Measurements from ENCODE around the gene CBX5. TPM values are rescaled to one million over a fixed set of nuclear protein-coding genes. Genes with fewer than 3 reads are reported as not detected.

The CBX5 gene
- total and polyA plus RNA-seq, 9 of the 15 experiments (the other 6 are each of a cell fraction or from before 2014, with no cell fraction given) = 32.6 to 102 (median 59.2) TPM

DNA sequence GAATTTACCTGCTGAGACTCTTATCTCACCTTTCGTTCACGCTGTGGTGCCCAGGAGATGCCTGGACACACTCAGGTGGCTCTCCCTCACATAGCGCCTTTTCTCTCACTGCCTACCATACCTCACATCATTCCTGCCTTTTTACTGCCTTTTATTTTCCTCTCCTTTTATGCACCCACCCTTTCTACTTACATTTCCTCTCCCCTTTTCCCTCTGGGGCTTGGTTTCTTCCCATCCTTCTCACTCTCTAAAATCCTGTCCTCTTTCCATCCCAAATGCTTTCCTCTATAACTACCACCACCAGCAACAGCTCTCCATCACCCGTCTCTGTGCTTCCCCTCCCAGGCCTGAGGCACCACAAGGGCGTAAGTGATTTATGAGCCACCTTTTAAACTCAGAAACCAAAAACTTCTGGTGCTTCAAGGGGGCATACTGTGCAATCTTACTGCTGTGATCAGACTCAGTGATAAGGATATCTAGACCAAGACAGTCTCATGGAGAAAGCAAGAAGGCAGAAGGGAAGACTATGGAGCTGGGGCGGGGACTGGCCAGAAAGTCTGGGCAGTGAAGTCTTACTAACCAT is 58.4 kb downstream of the CBX5 start (continued):
- TF ChIP-seq, protein P1, sequence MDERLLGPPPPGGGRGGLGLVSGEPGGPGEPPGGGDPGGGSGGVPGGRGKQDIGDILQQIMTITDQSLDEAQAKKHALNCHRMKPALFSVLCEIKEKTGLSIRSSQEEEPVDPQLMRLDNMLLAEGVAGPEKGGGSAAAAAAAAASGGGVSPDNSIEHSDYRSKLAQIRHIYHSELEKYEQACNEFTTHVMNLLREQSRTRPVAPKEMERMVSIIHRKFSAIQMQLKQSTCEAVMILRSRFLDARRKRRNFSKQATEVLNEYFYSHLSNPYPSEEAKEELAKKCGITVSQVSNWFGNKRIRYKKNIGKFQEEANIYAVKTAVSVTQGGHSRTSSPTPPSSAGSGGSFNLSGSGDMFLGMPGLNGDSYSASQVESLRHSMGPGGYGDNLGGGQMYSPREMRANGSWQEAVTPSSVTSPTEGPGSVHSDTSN (CRISPR knock-in tag; IDR thresholded peaks at IDR 0.05; ENCODE audit: low read depth) = no peak
- TF ChIP-seq, protein P1 (tag; conservative IDR thresholded peaks at IDR 0.05; ENCODE audit: low read depth) = peak; percentile 69
- TF ChIP-seq NBN (IDR thresholded peaks at IDR 0.05; ENCODE audit: low read depth) (peak; percentile 30; the same call in 1 of the 2 replicates), CBFB (CRISPR knock-in tag; IDR thresholded peaks at IDR 0.05) (no peak), HMGN3 (IDR thresholded peaks at IDR 0.05; ENCODE audit: borderline replicate concordance, extremely low read depth, insufficient read length, low read depth, low read length) (no peak), KHSRP (IDR thresholded peaks at IDR 0.05) (no peak)

DNA sequence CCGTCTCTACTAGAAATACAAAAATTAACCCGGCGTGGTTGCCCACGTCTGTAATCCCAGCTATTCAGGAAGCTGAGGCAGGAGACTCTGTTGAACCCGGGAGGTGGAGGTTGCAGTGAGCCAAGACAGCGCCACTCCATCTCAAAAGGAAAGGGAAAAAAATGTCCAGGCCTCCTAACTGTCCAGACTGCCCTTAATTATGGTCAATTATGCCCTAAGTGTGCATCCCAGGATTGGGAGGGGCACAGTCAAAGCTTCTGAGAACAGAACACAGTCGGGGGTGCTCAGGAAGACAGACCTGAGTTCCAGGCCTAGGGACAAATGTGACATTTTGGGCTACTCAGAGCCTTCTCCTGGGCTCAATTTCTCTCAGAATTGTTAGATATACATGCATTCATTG is 59.4 kb downstream of the CBX5 start:
- no peak overlapping the region; the same call in 1 of the 2 replicates for H3K4me2 ChIP-seq (ENCODE audit: insufficient read depth, low read length)
- intact Hi-C loops (cut with micrococcal nuclease) = loop anchor here (1.0 to 5.0 kb wide), 6 partner anchors 67 to 217 kb away; no protein-coding TSS in a partner anchor
- peak overlapping the region; percentile 98 for H2AFZ ChIP-seq (ENCODE audit: low read depth, low read length)
- H3K79me2 ChIP-seq (ENCODE audit: control insufficient read depth, insufficient read depth, low read length) = no peaks in the 10 kb centered on the region
- DNase-seq (ENCODE audit: extremely low read depth in 1 of 4, low spot score in 3 of 4) (no peak), FAIRE-seq (no peak), ATAC-seq (no peak; the same call in 2 of the 3 replicates)
- peak overlapping the region in 1 of 2 experiments; percentile 43; a peak in 3 of 4 replicates for H3K9ac ChIP-seq (ENCODE audit: insufficient read depth in 1 of 2, low read depth in 2 of 2, low read length in 2 of 2)
- no peak overlapping the region for H3K4me3 ChIP-seq
- WGBS (ENCODE audit: insufficient coverage, low coverage, missing lambda C conversion rate) = 66% methylated on average over 7 of the region's 7 CpGs
- ChIA-PET CTCF (ENCODE audit: low intra/inter-chr PET ratio) (interaction anchor here (1.1 to 3.2 kb wide), 4 partner anchors 140 to 187 kb away, joined by 3 to 36 read pairs (median 28); partner anchors contain the start of gene HOXC5), POLR2A (interaction anchor here (1.0 to 3.2 kb wide), 4 partner anchors 44 to 159 kb away, joined by 3 to 18 read pairs (median 5); partner anchors contain the start of genes CBX5 and HNRNPA1)
- in situ Hi-C loops (cut with MboI) = loop anchor here (5.0 to 25.0 kb wide), 2 partner anchors 147 to 458 kb away; partner anchors contain the start of gene CISTR
- H3K27ac ChIP-seq (ENCODE audit: extremely low read depth, low read depth, low read length) = peak overlapping the region; percentile 66
- H4K20me1 ChIP-seq (replicated peaks; ENCODE audit: control insufficient read depth, insufficient read depth, low read length) = no peaks in the 10 kb centered on the region; the same call in 1 of the 2 replicates
- no TSS peak for BruUV-seq (replicated peaks)
- H3K4me1 ChIP-seq (replicated peaks in 1 of 2; ENCODE audit: control insufficient read depth in 2 of 2, insufficient read depth in 2 of 2, low read length in 2 of 2) = peaks cover 28 to 32% of the 10 kb centered on the region in 2 experiments; a peak in 4 of 5 replicates
- H3K9me1 ChIP-seq (ENCODE audit: control insufficient read depth, insufficient read depth, low read length) = no peaks in the 10 kb centered on the region
- no peaks in the 10 kb centered on the region for H3K9me3 ChIP-seq (replicated peaks; ENCODE audit: control insufficient read depth, insufficient read depth, low read depth, low read length)
- TF ChIP-seq ZNF24 (IDR thresholded peaks at IDR 0.05) (no peak), MECOM (CRISPR knock-in tag; IDR thresholded peaks at IDR 0.05) (0 out of 2 replicates have a peak, but pooled peaks have one; percentile 3), ZKSCAN8 (CRISPR knock-in tag; IDR thresholded peaks at IDR 0.05) (no peak)
- TF ChIP-seq, protein P2, sequence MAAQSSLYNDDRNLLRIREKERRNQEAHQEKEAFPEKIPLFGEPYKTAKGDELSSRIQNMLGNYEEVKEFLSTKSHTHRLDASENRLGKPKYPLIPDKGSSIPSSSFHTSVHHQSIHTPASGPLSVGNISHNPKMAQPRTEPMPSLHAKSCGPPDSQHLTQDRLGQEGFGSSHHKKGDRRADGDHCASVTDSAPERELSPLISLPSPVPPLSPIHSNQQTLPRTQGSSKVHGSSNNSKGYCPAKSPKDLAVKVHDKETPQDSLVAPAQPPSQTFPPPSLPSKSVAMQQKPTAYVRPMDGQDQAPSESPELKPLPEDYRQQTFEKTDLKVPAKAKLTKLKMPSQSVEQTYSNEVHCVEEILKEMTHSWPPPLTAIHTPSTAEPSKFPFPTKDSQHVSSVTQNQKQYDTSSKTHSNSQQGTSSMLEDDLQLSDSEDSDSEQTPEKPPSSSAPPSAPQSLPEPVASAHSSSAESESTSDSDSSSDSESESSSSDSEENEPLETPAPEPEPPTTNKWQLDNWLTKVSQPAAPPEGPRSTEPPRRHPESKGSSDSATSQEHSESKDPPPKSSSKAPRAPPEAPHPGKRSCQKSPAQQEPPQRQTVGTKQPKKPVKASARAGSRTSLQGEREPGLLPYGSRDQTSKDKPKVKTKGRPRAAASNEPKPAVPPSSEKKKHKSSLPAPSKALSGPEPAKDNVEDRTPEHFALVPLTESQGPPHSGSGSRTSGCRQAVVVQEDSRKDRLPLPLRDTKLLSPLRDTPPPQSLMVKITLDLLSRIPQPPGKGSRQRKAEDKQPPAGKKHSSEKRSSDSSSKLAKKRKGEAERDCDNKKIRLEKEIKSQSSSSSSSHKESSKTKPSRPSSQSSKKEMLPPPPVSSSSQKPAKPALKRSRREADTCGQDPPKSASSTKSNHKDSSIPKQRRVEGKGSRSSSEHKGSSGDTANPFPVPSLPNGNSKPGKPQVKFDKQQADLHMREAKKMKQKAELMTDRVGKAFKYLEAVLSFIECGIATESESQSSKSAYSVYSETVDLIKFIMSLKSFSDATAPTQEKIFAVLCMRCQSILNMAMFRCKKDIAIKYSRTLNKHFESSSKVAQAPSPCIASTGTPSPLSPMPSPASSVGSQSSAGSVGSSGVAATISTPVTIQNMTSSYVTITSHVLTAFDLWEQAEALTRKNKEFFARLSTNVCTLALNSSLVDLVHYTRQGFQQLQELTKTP (IDR thresholded peaks at IDR 0.05; ENCODE audit: low read depth in 1 of 2, partially characterized antibody in 2 of 2) = no peak
- no peaks in the 10 kb centered on the region for H3K36me3 ChIP-seq (ENCODE audit: control insufficient read depth, insufficient read depth, low read length)
- H3K27me3 ChIP-seq (ENCODE audit: control insufficient read depth in 2 of 2, insufficient read depth in 2 of 2, low read length in 2 of 2) = no peaks in the 10 kb centered on the region
